ENCODE measurements around the gene CIDEB.

Gene CIDEB

DNA sequence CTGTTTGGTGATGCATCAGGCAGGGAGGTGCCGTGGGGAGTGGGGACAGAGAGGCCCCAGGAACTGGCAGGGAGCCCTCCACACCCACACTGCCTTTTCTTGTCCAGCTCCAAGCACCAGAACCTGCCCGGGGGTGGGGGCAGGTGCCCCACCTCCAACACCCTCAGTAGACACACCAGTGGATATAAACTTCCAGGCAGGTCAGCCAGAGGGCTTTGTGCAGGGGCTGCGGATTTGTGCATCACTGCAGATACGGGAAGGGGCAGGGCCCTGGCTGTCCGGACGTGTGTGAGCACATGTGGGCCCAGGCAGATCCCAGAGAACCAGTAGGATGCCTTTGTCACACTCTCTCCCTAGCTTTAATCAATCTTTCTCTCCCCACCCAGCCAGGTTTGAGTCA is 43.5 kb downstream of the CIDEB start:
- Histone ChIP-seq H3K36me3 (replicated peaks) (peaks cover 12% of the 10 kb centered on the region), H3K27me3 (replicated peaks) (no peaks in the 10 kb centered on the region), H3K4me3 (ENCODE audit: low read depth, low read length) (no peak overlapping the region), H3K27ac (no peak overlapping the region)
- no peak for DNase-seq
- in situ Hi-C loops (cut with HindIII; ENCODE audit: low pct_ligation_motif_present, low sequenced_read_pairs) = no loop called here
- TF ChIP-seq, protein P1, sequence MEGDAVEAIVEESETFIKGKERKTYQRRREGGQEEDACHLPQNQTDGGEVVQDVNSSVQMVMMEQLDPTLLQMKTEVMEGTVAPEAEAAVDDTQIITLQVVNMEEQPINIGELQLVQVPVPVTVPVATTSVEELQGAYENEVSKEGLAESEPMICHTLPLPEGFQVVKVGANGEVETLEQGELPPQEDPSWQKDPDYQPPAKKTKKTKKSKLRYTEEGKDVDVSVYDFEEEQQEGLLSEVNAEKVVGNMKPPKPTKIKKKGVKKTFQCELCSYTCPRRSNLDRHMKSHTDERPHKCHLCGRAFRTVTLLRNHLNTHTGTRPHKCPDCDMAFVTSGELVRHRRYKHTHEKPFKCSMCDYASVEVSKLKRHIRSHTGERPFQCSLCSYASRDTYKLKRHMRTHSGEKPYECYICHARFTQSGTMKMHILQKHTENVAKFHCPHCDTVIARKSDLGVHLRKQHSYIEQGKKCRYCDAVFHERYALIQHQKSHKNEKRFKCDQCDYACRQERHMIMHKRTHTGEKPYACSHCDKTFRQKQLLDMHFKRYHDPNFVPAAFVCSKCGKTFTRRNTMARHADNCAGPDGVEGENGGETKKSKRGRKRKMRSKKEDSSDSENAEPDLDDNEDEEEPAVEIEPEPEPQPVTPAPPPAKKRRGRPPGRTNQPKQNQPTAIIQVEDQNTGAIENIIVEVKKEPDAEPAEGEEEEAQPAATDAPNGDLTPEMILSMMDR (IDR thresholded peaks at IDR 0.05; ENCODE audit: low read depth, low read length, missing control alignments) = no peak

DNA sequence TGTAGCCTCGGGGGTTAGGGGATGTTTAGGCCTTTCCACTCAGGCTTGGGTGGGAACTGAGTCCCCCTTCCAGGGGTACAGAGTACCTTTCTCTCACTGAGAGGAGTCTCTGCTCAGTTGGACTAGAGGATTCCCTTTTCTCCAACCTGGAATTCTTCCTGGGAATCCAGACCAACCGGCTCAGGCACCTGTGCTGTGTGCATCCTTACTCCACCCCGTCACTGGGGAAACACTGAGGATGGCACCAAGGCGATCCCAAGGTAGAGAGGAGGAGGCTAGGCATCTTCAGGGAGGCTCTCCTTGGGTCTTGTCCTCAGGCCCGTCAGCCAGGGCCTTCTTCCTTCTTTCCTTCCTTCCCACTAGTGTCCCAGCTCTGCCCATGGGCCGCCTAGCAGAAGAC is 43.9 kb downstream of the CIDEB start:
- no peaks in the 10 kb centered on the region for H3K27me3 ChIP-seq (replicated peaks)
- DNase-seq = no peak
- H3K27ac ChIP-seq = no peak overlapping the region
- no peak overlapping the region for H3K4me3 ChIP-seq (ENCODE audit: low read depth, low read length)
- H3K36me3 ChIP-seq (replicated peaks) = peaks cover 12% of the 10 kb centered on the region
- TF ChIP-seq, protein P1 (IDR thresholded peaks at IDR 0.05; ENCODE audit: low read depth, low read length, missing control alignments) = no peak
- in situ Hi-C loops (cut with HindIII; ENCODE audit: low pct_ligation_motif_present, low sequenced_read_pairs) = no loop called here

DNA sequence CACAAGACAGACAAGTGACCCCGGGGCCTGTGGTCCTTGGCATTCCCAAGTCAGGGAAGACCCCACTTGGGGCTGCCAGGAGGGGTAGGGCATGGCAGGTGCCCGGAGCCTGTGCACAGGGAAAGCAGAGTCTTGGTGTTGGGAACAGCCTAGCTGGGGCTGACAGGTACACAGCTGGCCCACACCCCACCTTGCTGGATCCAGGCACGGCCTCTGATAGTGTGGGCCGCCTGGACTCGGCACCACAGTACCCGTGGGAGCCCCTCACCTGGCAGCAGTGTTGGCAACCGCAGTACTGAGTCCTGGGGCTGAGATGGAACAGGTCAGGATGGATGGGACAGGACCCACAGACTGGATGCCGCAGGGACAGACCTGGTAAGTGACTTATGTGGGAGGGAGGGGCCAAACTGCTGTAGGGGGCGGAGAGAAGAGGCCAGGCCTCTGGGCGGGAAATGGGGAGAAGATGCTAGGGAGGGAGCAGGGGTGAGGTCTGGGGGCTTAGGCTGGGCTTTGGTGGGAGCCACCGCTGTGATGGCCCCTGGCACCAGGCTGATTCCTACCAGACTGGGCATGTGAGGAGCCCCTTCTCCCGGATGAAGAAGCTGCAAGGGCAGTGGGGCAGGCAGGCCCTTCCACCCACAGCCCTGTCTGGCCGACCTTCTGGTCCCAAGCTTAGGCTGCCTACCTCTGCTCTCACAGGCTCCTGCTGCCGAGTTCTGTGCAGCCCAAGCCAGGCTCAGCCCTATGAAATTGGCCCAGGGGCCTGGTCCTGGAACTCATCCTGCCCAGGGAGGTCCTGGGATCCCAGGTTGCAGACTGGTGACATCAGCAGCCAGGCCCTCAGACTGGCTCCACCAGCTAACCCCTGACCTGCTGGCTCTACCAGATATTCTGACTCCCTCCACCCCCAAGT is 44.7 kb downstream of the CIDEB start, which contains the start of gene TGM1:
Gene TGM1, minus strand, starts transcription at position 357 of the 913 bp plus-strand sequence. CDS start 825 bp downstream, outside the sequence.
- in situ Hi-C loops (cut with HindIII; ENCODE audit: low pct_ligation_motif_present, low sequenced_read_pairs) = no loop called here
- H3K4me3 ChIP-seq (ENCODE audit: low read depth, low read length) = no peak within 1 kb of the TSS
- no peak within 1 kb of the TSS for H3K27ac ChIP-seq
- H3K27me3 ChIP-seq (replicated peaks) = no peaks in the 10 kb centered on the region
- no peak for DNase-seq
- H3K36me3 ChIP-seq (replicated peaks) = peaks cover 12% of the 10 kb centered on the region
- TF ChIP-seq, protein P1 (IDR thresholded peaks at IDR 0.05; ENCODE audit: low read depth, low read length, missing control alignments) = no peak

DNA sequence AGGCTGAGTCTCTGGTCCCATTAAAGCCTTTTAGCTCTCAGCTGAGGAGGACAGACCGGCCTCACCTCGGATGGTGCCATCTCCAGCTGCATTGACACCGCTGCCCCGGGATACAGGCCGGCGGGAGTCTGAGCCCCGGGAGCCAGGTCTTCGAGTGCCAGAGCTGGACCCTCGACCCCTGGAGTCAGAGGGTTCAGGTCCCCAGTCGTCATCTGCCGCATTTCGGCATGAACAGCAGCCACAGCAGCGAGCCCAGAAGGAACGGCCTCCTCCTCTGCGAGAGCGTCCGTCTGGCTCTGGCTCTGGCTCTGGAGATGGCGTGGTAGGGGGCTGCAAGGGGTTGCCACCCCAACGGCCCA is 45.8 kb downstream of the CIDEB start:
- H3K36me3 ChIP-seq (replicated peaks) = peaks cover 4% of the 10 kb centered on the region
- no peak for DNase-seq
- TF ChIP-seq, protein P1 (IDR thresholded peaks at IDR 0.05; ENCODE audit: low read depth, low read length, missing control alignments) = no peak
- in situ Hi-C loops (cut with HindIII; ENCODE audit: low pct_ligation_motif_present, low sequenced_read_pairs) = no loop called here
- no peaks in the 10 kb centered on the region for H3K27me3 ChIP-seq (replicated peaks)
- H3K27ac ChIP-seq = no peak overlapping the region
- H3K4me3 ChIP-seq (ENCODE audit: low read depth, low read length) = no peak overlapping the region

DNA sequence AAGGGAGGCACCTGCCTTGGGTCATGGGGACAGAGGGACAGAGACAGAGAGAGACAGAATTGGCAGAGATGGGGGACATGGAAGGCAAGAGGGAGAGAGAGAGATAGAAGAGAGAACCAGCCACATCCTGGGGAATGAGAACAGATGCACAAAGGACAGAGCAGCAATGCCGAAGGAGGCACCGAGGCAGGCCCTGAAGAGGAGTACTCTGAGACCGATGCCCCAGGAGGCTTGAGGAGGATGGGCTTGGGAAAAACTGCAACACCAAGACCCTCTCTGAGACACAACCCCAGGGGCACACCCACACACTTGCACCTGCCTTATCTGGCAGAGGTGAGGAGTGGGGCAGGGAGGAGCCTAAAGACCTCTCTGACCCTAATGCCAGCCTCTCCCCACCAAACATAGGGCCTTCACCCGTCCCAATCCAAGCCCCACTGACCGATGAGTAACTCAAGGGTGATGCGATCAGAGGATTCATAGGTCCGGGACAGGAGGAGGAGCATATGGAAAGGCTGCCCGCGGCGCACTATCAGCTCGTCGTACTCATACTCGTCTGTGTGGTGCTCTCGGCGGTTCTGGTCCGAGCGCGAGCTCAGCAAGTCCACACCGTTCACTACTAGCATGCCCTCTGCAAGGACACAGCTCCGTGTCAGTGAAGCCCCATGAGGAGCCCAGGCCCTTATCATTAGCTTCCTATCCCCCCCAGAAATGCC is 46.4 kb downstream of the CIDEB start:
- Histone ChIP-seq H3K4me3 (ENCODE audit: low read depth, low read length) (no peak overlapping the region), H3K27ac (no peak overlapping the region), H3K27me3 (replicated peaks) (no peaks in the 10 kb centered on the region), H3K36me3 (replicated peaks) (peaks cover 4% of the 10 kb centered on the region)
- in situ Hi-C loops (cut with HindIII; ENCODE audit: low pct_ligation_motif_present, low sequenced_read_pairs) = no loop called here
- TF ChIP-seq, protein P1 (IDR thresholded peaks at IDR 0.05; ENCODE audit: low read depth, low read length, missing control alignments) = no peak
- no peak for DNase-seq
